HL-60 (cell line): ENCODE data around the gene TMEM141.

Experiments used
- DNase-seq, 2 experiments: peaks; one replicate each; pipeline ENCODE4 v3.0.0-alpha.2; 2010 to 2020; ENCODE audit warnings: low read depth in 1 of 2, low spot score in 1 of 2
- H3K27ac ChIP-seq: fragments of 250-450 bp; sonication (Bioruptor Pico); replicated peaks from 2 replicates; pipeline ENCODE4 v1.5.1; 2020; ENCODE audit warnings: mild to moderate bottlenecking, moderate library complexity
- H3K27me3 ChIP-seq: fragments of 250-450 bp; sonication (Bioruptor Pico); 2 replicates; pipeline ENCODE4 v1.5.1; 2021; ENCODE audit warnings: mild to moderate bottlenecking, moderate library complexity; ENCODE audit not compliant: insufficient read depth, poor library complexity, severe bottlenecking
- H3K4me3 ChIP-seq: replicated peaks from 2 replicates; pipeline ENCODE4 v1.5.1; 2011; ENCODE audit warnings: mild to moderate bottlenecking, control low read depth, low read length; ENCODE audit not compliant: insufficient read depth
- CTCF ChIP-seq: IDR thresholded peaks from one replicate; pipeline ENCODE4 v1.5.1; 2011; ENCODE audit warnings: low read length, control low read depth, inconsistent platforms; ENCODE audit not compliant: insufficient read depth
- GABPA ChIP-seq: IDR thresholded peaks from 2 replicates; pipeline ENCODE4 v1.6.1; 2012; ENCODE audit warnings: low read depth
- POLR2AphosphoS5 ChIP-seq: IDR thresholded peaks from 2 replicates; pipeline ENCODE4 v1.6.1; 2012; ENCODE audit warnings: low read depth
- REST ChIP-seq: IDR thresholded peaks from 2 replicates; pipeline ENCODE4 v1.6.1; 2012; ENCODE audit warnings: low read depth; ENCODE audit not compliant: insufficient replicate concordance
- SPI1 ChIP-seq: IDR thresholded peaks from 2 replicates; pipeline ENCODE4 v1.6.1; 2012; ENCODE audit warnings: low read depth, mild to moderate bottlenecking, borderline replicate concordance

TMEM141 gene

DNA sequence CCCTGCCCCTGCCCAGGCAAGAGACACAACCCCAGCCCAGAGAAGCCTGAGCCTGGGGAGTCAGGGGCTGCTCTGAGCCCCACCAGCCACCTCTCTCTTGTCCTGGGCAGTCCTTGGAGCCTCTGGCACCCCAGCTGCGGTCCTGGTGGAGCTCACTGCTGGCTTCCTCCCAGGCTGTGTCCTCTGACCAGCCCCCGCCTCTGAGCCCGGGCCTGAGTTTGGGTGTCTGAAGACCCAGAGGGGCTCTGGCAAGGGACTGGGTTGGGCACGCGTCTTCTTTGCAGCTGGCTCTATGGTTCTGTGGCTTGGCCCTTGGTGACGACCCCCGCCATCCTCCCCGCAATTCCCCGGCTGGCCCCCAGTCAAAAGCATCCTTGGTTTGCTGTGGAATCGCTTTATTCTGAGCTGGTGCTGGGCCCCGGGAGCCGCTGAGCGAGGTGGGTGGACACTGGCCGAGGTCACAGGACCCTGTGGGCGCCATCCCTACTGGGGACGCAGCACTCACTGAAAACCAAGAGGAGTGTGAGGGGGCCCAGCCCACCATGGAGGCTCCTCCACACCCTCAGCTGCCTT is 47.4 kb upstream of the TMEM141 start:
- Histone ChIP-seq H3K27me3 (peaks cover 12% of the 10 kb centered on the region), H3K4me3 (no peak overlapping the region), H3K27ac (no peak overlapping the region)
- DNase-seq = no peak
- no peak for TF ChIP-seq CTCF
- TF ChIP-seq SPI1 = no peak
- no peak for TF ChIP-seq POLR2AphosphoS5
- no peak for TF ChIP-seq REST
- no peak for TF ChIP-seq GABPA

DNA sequence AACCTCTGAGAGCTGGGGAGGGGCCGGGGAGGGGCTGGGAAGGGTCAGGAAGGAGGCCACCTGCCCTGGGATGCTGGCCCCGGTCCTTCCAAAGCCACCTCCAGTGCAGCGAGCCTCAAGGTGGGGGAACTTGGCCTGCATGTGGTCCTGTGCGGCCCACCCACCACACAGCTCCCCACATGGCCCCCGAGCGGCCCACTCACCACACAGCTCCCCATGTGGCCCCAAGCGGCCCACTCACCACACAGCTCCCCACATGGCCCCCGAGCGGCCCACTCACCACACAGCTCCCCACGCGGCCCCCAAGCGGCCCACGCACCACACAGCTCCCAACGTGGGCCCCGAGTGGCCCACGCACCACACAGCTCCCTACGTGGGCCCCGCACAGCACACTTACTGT is 46.4 kb upstream of the TMEM141 start:
- H3K27ac ChIP-seq = no peak overlapping the region
- H3K27me3 ChIP-seq = peaks cover 12% of the 10 kb centered on the region
- TF ChIP-seq SPI1 (no peak), CTCF (no peak), POLR2AphosphoS5 (no peak), GABPA (no peak), REST (no peak)

DNA sequence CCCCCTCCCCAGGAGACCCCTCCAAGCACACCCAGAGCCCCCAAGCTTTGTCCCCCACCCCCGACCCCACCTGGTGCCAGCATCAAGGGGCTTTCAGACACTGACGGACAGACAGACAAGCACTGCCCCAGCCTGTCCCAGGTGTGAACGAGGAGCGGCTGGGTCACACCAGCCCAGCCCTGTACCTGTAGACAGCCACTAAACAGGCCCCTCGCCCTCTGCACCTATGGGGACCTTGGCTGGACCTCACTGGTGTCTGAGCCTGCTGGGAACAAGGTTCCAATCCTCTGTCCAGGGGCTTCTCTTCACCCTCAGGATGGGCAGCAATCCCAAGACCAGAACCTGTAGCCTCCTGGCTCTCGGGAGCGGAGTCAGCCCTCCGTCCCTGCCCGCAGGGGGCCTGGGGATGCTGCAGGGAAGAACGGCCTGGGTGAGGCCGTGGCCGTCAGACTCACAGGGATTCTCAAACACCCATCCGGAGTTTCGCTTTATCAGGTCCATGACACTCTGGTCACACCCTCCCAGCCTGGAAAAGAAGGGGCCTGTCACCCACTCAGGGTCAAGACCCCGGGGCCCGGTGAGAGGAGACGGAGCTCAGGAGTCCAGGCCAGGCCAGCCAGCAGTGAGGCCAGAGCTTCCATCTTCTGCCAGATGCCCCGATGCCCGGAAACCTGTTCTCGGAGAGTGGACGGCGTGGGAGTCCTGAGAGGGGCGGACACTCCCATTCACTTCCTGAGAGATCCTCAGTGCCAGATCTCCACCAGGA is 45.6 kb upstream of the TMEM141 start:
- TF ChIP-seq SPI1 = no peak
- TF ChIP-seq CTCF = no peak
- TF ChIP-seq GABPA = no peak
- TF ChIP-seq POLR2AphosphoS5 = no peak
- TF ChIP-seq REST = no peak

More for the DNA sequence above, 46.4 kb upstream of the TMEM141 start:
- H3K4me3 ChIP-seq = no peak overlapping the region
- DNase-seq = no peak

More for the DNA sequence above, 45.6 kb upstream of the TMEM141 start:
- no peak overlapping the region for H3K27ac ChIP-seq
- peaks cover 12% of the 10 kb centered on the region for H3K27me3 ChIP-seq
- H3K4me3 ChIP-seq = no peak overlapping the region
- no peak for DNase-seq
